Neural cell (in vitro differentiated cells): ENCODE results near the gene SSC5D. TPM values are rescaled to one million over a fixed set of nuclear protein-coding genes. Genes with fewer than 3 reads are reported as not detected.

Experiments used
- H2AFZ ChIP-seq: fragments of 200-600, 300-800 bp; sonication (generic), shearing (Covaris generic); 2 replicates; pipeline ENCODE4 v1.6.0; 2014; ENCODE audit warnings: low read depth, mild to moderate bottlenecking, antibody characterized with exemption, low read length, moderate library complexity
- H3F3A ChIP-seq: fragments of 200-600 bp; shearing (Covaris generic); 2 replicates; pipeline ENCODE4 v1.6.1; 2016; ENCODE audit warnings: mild to moderate bottlenecking, moderate library complexity, mixed read lengths, antibody characterized with exemption, low read length; ENCODE audit not compliant: insufficient read depth, poor library complexity, severe bottlenecking
- H3K27ac ChIP-seq: fragments of 200-600, 300-800 bp; sonication (generic), shearing (Covaris generic); 2 replicates; pipeline ENCODE4 v1.5.1; 2014; ENCODE audit warnings: mild to moderate bottlenecking, low read length, moderate library complexity
- H3K27me3 ChIP-seq: fragments of 300-800, 200-600 bp; sonication (generic), shearing (Covaris generic); 2 replicates; pipeline ENCODE4 v1.6.0; 2014; ENCODE audit warnings: mild to moderate bottlenecking, low read depth, low read length, moderate library complexity; ENCODE audit not compliant: insufficient read depth
- H3K36me3 ChIP-seq: fragments of 300-800, 200-600 bp; sonication (generic), shearing (Covaris generic); 2 replicates; pipeline ENCODE4 v1.5.1; 2014; ENCODE audit warnings: mild to moderate bottlenecking, antibody characterized with exemption, low read length, moderate library complexity; ENCODE audit not compliant: insufficient read depth
- H3K4me2 ChIP-seq: fragments of 300-800, 200-600 bp; sonication (generic), shearing (Covaris generic); 2 replicates; pipeline ENCODE4 v1.6.0; 2014; ENCODE audit warnings: mild to moderate bottlenecking, low read length
- H3K4me3 ChIP-seq: fragments of 300-800, 200-600 bp; sonication (generic), shearing (Covaris generic); 2 replicates; pipeline ENCODE4 v1.5.1; 2014; ENCODE audit warnings: mild to moderate bottlenecking, low read length, moderate library complexity
- H3K79me2 ChIP-seq: fragments of 200-600 bp; shearing (Covaris generic); replicated peaks from 2 replicates; pipeline ENCODE4 v1.6.0; 2014; ENCODE audit warnings: mild to moderate bottlenecking, low read length, moderate library complexity; ENCODE audit not compliant: insufficient read depth
- H3K9ac ChIP-seq: fragments of 300-800, 200-600 bp; sonication (generic), shearing (Covaris generic); 2 replicates; pipeline ENCODE4 v1.6.1; 2016; ENCODE audit warnings: mild to moderate bottlenecking, low read length, mixed read lengths
- H3K9me2 ChIP-seq: fragments of 200-600 bp; shearing (Covaris generic); 2 replicates; pipeline ENCODE4 v1.6.1; 2016; ENCODE audit warnings: mild to moderate bottlenecking, low read length, mixed read lengths; ENCODE audit not compliant: insufficient read depth
- H3K9me3 ChIP-seq: fragments of 200-600, 300-800 bp; sonication (generic), shearing (Covaris generic); 2 replicates; pipeline ENCODE4 v1.6.1; 2016; ENCODE audit warnings: mild to moderate bottlenecking, mixed run types, low read length, moderate library complexity, mixed read lengths
- H4K20me1 ChIP-seq: fragments of 200-600 bp; shearing (Covaris generic); 2 replicates; pipeline ENCODE4 v1.6.1; 2016; ENCODE audit warnings: mild to moderate bottlenecking, mixed run types; ENCODE audit not compliant: insufficient read depth
- EP300 ChIP-seq: fragments of 450-650 bp; conservative IDR thresholded peaks from 2 replicates; pipeline ENCODE4 v1.6.1; 2014; ENCODE audit warnings: antibody characterized with exemption, mild to moderate bottlenecking, moderate library complexity; ENCODE audit not compliant: poor library complexity, severe bottlenecking
- EZH2 ChIP-seq: fragments of 200-600, 300-800 bp; shearing (Covaris generic), sonication (generic); IDR thresholded peaks from 2 replicates; pipeline ENCODE4 v1.6.1; 2014; ENCODE audit warnings: antibody characterized with exemption, low read length, borderline replicate concordance, mild to moderate bottlenecking; ENCODE audit not compliant: insufficient read depth, poor library complexity, severe bottlenecking
- MXI1 ChIP-seq: fragments of 450-650 bp; conservative IDR thresholded peaks from 2 replicates; pipeline ENCODE4 v1.6.1; 2014; ENCODE audit warnings: antibody characterized with exemption, mild to moderate bottlenecking; ENCODE audit not compliant: poor library complexity, severe bottlenecking
- POLR2AphosphoS5 ChIP-seq: IDR thresholded peaks from 2 replicates; pipeline ENCODE4 v1.6.1; 2012
- RAD21 ChIP-seq: fragments of 450-650 bp; conservative IDR thresholded peaks from 2 replicates; pipeline ENCODE4 v1.6.1; 2014; ENCODE audit warnings: antibody characterized with exemption, mild to moderate bottlenecking, moderate library complexity
- SMC3 ChIP-seq: fragments of 450-650 bp; conservative IDR thresholded peaks from 2 replicates; pipeline ENCODE4 v1.6.1; 2014; ENCODE audit warnings: antibody characterized with exemption, mild to moderate bottlenecking, moderate library complexity; ENCODE audit not compliant: poor library complexity
- TAF1 ChIP-seq: IDR thresholded peaks from 2 replicates; pipeline ENCODE4 v1.6.1; 2012; ENCODE audit warnings: low read depth
- polyA plus RNA-seq: library from polyadenylated mRNA; depleted of rRNA; stranded (reverse); fragments of >200 nt; gene quantifications from 2 replicates; pipeline ENCODE4 v1.2.3, GENCODE V29; 2014
- TF ChIP-seq, protein P1 (sequence below): IDR thresholded peaks from 2 replicates; pipeline ENCODE4 v1.6.1; 2012; ENCODE audit warnings: borderline replicate concordance
- TF ChIP-seq, protein P2 (sequence below): fragments of 450-650 bp; IDR thresholded peaks from 2 replicates; pipeline ENCODE4 v1.5.1; 2014; ENCODE audit warnings: antibody characterized with exemption, mild to moderate bottlenecking, moderate library complexity; ENCODE audit not compliant: poor library complexity, severe bottlenecking

The SSC5D gene
- polyA plus RNA-seq, 1 donor from 2014 or later = 0.45 TPM

DNA sequence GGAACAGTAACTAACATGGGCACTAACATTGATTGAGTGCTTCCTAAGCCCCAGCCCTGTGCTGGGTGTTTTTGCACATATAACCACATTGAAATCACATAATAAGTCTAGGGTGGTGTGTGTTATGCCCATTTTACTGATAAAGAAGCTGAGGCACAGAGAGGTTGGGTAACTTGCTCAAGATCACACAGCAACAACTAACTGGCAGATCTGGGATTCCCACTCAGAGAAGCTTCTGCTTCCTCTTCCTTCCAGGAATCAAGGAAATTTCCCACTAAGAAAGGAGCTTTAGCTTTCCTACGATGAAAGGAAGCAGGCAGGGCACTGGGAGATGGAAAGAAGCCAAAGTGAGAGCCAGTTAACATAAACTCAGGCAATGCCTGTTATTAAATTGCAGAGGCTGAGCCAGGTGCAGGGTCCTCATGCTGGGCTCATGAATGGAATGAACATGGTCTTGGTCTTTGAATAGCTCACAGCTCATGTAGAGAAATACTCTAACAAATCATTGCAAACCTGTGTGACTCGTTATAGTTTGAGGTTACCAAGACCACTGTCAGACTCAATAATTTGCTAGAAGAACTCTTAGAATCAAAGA is 10.1 kb downstream of the SSC5D start:
- H2AFZ ChIP-seq = no peak overlapping the region
- H3K9ac ChIP-seq = no peak overlapping the region
- no peaks in the 10 kb centered on the region for H3F3A ChIP-seq
- no peaks in the 10 kb centered on the region for H3K9me3 ChIP-seq
- no peaks in the 10 kb centered on the region for H4K20me1 ChIP-seq
- no peaks in the 10 kb centered on the region for H3K79me2 ChIP-seq
- H3K36me3 ChIP-seq = no peaks in the 10 kb centered on the region
- no peak overlapping the region for H3K4me3 ChIP-seq
- TF ChIP-seq RAD21 (no peak), MXI1 (no peak), EZH2 (no peak), SMC3 (no peak), TAF1 (no peak), POLR2AphosphoS5 (no peak), EP300 (no peak)
- TF ChIP-seq, protein P1, sequence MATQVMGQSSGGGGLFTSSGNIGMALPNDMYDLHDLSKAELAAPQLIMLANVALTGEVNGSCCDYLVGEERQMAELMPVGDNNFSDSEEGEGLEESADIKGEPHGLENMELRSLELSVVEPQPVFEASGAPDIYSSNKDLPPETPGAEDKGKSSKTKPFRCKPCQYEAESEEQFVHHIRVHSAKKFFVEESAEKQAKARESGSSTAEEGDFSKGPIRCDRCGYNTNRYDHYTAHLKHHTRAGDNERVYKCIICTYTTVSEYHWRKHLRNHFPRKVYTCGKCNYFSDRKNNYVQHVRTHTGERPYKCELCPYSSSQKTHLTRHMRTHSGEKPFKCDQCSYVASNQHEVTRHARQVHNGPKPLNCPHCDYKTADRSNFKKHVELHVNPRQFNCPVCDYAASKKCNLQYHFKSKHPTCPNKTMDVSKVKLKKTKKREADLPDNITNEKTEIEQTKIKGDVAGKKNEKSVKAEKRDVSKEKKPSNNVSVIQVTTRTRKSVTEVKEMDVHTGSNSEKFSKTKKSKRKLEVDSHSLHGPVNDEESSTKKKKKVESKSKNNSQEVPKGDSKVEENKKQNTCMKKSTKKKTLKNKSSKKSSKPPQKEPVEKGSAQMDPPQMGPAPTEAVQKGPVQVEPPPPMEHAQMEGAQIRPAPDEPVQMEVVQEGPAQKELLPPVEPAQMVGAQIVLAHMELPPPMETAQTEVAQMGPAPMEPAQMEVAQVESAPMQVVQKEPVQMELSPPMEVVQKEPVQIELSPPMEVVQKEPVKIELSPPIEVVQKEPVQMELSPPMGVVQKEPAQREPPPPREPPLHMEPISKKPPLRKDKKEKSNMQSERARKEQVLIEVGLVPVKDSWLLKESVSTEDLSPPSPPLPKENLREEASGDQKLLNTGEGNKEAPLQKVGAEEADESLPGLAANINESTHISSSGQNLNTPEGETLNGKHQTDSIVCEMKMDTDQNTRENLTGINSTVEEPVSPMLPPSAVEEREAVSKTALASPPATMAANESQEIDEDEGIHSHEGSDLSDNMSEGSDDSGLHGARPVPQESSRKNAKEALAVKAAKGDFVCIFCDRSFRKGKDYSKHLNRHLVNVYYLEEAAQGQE = no peak
- TF ChIP-seq, protein P2, sequence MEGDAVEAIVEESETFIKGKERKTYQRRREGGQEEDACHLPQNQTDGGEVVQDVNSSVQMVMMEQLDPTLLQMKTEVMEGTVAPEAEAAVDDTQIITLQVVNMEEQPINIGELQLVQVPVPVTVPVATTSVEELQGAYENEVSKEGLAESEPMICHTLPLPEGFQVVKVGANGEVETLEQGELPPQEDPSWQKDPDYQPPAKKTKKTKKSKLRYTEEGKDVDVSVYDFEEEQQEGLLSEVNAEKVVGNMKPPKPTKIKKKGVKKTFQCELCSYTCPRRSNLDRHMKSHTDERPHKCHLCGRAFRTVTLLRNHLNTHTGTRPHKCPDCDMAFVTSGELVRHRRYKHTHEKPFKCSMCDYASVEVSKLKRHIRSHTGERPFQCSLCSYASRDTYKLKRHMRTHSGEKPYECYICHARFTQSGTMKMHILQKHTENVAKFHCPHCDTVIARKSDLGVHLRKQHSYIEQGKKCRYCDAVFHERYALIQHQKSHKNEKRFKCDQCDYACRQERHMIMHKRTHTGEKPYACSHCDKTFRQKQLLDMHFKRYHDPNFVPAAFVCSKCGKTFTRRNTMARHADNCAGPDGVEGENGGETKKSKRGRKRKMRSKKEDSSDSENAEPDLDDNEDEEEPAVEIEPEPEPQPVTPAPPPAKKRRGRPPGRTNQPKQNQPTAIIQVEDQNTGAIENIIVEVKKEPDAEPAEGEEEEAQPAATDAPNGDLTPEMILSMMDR = no peak
- no peak overlapping the region for H3K27ac ChIP-seq
- no peaks in the 10 kb centered on the region for H3K27me3 ChIP-seq
- H3K4me2 ChIP-seq = no peak overlapping the region
- H3K9me2 ChIP-seq = no peaks in the 10 kb centered on the region

DNA sequence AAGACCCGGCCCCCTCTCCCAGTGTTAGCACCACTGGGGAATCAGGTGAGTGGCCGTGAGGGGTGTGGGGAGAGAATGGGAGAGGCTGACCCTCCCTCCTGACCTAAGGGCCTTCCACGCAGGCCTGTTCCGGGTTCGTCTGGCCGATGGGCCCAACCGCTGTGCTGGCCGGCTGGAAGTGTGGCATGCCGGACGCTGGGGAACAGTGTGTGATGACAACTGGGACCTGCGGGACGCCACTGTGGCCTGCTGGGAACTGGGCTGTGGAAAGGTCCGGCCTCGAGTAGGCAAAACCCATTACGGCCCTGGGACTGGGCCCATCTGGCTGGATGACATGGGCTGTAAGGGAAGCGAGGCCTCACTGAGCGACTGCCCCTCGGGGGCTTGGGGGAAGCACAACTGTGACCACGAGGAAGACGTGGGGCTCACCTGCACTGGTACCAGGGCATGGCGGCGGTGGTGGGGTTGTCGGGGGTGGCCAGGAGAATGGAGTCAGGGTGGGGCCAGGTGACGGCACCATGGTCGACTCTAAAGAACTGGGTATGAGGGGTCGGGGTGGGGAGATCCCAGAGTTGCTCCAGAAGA is 12.2 kb downstream of the SSC5D start:
- Histone ChIP-seq H3K27me3 (no peaks in the 10 kb centered on the region), H3F3A (no peaks in the 10 kb centered on the region), H3K27ac (no peak overlapping the region), H3K4me2 (no peak overlapping the region), H4K20me1 (no peaks in the 10 kb centered on the region), H3K9me2 (no peaks in the 10 kb centered on the region), H2AFZ (no peak overlapping the region), H3K9ac (no peak overlapping the region), H3K36me3 (no peaks in the 10 kb centered on the region), H3K79me2 (no peaks in the 10 kb centered on the region), H3K9me3 (no peaks in the 10 kb centered on the region), H3K4me3 (no peak overlapping the region)
- TF ChIP-seq TAF1 (no peak), EP300 (no peak), POLR2AphosphoS5 (no peak), SMC3 (no peak), RAD21 (no peak), EZH2 (no peak), MXI1 (no peak)
- TF ChIP-seq, protein P2 = no peak
- TF ChIP-seq, protein P1 = no peak
